Esophagus mucosa (tissue), 1 donor: ENCODE measurements around the gene DBNL. TPM values are rescaled to one million over a fixed set of nuclear protein-coding genes. Genes with fewer than 3 reads are reported as not detected.

Source experiments
- ATAC-seq: fragments of 200-7000 bp; cut with Tn5 transposase; one replicate; pipeline ENCODE4 v1.9.1; 2020
- total RNA-seq: library from RNA; stranded (reverse); gene quantifications from one replicate; pipeline ENCODE4 v1.2.4, GENCODE V29; 2023
- donor health status: DM: yes; HTN: yes; CAD: no.

Gene DBNL
- total RNA-seq, 1 donor from 2014 or later: 157 TPM

DNA sequence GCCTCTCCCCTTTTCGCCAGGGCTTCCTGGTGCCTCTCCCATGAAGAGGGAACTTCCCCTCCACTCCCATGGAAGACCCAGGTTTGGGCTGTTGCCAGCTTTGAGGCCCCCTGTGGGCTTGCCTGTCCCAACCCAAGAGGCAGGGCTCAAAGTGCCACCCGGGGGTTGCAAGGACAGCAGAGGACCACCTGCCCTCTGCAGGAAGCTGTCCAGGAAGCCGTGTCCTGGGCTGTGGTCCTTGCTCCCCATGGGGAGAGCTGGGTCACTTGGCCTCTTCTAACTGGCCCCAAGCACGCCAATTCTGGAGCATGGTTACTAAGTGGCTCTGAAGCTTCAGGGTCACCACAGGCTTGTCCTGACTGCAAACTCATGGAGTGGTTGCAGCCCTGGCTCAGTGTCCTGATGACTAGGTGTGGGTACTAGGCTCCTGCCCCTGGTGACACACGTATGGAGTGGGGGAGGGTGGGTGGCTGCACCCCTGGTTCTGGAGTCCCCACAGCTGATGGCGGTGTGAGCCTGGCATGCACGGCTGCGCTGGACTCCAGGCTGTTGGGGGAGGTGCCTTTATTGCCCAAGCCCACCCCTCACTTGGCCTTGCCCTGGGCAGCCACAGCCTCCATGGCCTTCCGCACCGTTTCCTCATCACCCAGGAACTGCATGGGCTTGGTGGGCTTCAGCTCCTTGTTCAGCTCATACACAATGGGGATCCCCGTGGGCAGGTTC lies 17.8 kb downstream of the DBNL start:
- ATAC-seq: no peak

DNA sequence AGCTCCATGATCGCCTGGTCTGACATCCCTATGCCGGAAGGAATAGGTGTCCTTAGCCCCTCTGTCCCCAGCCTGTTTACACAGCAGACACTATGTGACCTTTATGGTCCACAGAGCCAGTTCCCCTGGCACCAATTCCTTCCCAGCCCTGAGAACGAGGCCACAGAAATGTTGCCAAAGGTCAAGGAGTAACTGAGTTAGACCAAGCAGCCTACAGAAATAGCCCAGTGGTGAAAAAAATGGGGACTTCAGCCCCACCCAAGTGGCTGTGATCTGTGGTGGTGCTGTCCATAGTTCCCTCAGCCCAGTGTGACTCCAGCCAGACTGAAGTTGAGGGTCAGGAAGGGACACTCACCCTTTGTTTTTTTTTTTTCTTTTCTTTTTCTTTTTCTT lies 18.4 kb downstream of the DBNL start:
- no peak for ATAC-seq

DNA sequence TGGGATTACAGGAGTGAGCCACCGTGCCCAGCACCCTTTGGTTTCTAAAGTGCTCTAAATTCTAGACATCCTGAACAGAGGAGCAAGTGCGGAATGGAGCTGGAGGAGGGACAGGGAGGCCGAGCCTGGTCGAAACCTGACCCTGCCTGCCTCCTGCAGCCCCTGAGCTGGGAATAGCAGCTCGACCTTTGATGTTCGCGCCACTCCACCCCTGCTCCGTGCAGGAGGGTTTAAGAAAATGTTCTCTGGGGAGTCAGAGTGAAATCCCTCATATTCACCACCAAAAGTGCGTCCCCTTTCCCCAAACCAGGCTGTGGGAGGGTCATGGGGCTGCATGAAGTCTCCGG lies 19.0 kb downstream of the DBNL start:
- ATAC-seq: no peak

DNA sequence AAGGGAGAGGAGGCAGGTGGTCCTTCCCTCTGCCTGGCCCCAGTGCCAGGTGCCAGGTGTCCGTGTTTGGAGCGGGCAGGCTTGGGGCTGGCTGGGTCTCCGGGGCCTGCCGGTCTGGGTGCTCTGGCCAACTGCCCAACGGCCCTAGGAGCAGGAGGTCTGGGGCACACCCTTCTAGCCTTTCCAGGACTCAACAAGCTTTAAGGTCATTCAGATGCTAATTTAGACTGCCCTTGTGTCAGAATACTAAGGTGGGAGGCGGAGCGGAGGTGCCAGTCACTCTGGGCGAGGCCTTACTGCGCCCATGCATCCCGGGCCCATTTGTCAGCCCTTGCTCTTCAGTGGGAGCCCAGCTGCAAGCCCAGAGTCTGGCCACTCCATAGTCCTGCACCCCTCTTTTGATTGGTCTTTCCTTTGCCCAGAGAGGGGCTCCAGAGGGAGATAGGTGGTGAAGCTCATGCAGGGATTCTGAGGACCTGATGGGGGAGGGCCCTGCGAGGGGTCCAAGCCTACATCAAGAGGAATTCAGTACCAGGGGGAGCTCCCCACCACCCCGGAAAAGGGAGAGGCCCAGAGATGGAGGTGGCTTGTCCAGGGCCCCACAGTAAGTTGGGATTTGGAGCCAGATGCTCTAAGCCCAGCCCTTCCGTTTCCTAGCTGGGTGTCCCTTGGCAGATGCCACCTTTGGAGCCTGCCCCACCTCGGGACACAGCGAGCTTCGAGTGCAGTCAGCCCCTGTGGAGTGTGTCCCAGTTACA lies 19.6 kb downstream of the DBNL start:
- ATAC-seq: peak; percentile 11

DNA sequence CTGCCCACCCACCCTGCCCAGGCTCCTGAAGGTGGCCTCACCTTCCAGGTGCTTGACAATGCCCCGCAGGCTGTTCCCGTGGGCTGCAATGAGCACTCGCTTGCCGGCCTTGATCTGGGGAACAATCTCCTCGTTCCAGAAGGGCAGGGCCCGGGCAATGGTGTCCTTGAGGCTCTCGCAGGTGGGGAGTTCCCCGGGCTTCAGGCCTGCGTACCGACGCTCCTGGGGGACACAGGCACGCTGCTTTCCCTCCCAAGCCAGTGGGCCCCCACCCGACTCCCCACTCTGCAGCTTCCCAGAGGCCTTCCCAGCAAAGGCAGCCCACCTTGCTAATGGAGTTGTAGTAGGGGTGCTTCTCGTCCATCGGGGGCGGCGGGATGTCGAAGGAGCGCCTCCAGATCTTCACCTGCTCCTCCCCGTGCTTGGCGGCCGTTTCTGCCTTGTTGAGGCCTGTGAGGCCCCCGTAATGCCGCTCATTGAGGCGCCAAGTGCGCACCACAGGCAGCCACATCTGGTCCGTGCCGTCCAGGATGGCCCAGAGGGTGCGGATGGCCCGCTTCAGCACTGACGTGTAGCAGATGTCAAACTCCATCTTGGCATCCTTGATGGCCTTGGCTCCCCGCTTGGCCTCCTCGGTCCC lies 20.4 kb downstream of the DBNL start:
- peak; percentile 20 for ATAC-seq

DNA sequence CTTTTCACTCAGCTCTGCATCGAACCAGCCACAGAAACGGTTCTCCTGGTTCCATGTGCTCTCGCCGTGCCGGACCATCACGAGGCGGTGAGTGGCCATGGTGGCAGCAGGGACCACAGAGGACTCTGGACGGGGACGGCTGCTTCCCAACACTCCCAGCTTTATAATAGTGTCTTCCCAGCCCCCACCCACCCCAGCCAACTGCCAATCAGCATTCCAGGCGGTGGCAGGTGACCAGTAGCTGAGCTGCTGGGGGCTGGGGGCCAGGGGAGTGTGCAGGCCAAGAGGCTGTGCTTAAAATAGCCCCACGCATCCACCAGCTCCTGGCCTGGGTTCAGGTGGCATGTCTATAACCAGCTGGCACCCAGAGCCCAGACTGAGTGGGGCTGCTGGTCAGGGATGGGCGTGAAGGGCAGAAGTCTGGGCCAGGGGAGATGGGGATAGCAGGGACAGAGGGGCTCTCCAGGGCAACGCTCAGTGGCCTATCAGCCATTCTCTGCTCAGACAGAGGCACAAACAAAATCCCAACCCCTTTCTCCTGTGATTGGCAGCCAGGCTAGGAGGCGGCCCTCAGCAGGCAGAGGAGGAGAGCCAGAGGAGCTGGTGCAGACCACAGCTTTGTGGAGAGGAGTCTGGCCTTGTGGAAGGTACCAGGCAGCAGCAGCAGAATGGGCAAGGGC lies 21.1 kb downstream of the DBNL start, which contains the start of gene PGAM2:
Gene PGAM2, minus strand, starts transcription at position 137 of the 680 bp plus-strand sequence. Its CDS starts 38 bp downstream, at position 99.
- peak; percentile 26 for ATAC-seq

DNA sequence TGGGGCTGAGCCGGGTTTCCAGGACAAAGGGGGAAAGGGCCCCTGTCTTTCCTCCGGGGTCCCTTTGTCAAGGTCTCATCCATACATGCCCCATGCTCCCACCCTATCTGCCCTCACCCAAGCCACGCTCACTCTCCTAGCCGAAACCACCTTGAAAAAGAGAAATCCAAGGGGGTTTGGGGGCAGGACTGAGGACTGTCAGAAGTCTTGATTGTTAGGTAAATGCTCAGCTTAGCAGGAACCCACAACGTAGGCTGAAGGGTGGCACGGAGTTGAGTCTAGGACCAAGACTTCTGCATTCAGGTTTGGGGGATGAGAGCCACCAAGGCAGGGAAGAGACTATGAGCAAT lies 21.6 kb downstream of the DBNL start:
- no peak for ATAC-seq

DNA sequence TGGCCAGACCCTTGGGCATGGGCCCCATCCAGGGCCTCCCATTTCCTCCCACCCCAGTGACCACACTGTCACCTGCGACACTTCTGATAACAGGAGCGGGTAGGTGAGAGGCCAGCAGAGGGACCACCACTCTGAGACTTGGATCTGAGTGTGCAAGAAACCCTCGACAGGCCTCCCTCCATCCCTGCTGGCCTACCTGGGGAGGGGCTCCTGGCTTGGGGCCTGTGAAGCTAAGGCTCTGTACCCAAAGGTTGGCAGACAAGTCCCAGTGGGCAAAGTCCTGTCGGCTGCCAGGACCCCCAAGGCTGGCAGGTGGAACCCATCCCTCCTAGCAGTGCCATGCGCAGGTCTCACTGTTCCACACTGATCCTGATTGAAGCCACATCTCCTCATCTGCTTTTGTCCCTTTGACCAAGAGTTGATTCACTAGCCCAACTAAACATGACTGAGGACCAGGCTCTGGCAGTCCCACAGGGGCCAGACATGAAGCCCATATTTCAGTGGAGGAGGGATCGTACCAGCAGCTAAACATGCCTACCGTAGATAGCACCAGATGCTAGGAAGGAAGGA lies 22.1 kb downstream of the DBNL start:
- ATAC-seq: peak; percentile 0

DNA sequence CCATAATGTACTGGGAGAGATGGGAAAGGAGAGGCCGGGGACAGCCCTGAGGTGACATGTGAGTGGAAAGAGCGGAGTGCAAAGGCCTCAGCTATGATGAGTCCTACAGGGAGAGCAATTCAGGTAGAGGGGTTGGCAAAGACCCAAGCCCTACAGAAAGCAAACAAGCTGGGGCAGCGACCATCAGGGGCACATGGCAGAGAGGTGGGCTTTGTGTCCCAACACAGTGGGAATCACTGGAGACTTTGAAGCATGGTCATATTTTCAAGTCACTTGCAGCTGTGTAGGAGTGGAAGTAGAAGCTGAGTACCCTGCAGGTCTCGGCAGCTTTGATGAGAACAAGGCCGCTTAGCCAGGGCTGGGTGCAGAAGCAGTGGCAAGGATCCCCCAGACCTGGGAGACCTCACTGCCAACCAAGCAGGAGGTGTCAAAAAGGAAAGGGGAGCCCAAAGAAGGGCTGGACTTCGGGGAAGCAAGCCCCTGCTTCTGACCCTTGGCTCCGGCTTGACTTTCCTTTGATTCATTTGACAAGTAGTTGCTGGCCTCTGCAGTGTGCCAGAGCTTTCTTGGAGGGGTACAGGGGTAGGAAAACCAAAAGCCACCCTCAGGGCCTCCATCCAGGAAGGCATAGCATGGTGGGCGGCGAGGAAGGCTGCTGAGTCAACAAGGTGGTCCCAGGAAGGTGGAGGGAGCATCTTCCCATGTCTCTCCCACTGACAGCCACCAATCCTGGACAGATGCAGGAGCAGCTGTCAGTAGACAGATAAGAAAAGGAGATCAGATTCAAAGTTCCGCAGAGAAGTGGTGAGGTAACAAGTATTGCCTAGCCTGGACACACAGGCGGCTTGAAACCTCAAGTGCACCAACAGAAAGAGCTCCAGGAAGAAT lies 22.8 kb downstream of the DBNL start:
- ATAC-seq: no peak

DNA sequence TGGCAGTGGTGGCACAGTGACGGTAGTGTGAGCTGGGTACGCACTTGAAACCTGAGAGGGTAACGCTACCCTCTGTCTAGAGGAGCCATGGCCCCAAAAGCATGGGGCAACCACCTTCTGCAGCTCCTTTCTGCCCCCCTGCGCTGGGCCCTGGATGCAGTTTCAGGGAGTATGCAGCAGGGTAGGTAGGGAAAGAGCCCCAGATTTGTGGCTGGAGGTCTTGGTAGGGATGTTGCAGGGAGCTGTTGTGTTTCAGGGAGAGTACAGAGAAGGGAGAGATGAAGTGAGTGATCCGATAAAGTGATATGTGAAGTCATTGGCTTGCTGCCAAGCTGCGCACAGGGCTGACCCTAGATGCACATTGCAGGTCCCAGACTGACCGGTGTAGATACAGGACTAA lies 23.6 kb downstream of the DBNL start:
- no peak for ATAC-seq

DNA sequence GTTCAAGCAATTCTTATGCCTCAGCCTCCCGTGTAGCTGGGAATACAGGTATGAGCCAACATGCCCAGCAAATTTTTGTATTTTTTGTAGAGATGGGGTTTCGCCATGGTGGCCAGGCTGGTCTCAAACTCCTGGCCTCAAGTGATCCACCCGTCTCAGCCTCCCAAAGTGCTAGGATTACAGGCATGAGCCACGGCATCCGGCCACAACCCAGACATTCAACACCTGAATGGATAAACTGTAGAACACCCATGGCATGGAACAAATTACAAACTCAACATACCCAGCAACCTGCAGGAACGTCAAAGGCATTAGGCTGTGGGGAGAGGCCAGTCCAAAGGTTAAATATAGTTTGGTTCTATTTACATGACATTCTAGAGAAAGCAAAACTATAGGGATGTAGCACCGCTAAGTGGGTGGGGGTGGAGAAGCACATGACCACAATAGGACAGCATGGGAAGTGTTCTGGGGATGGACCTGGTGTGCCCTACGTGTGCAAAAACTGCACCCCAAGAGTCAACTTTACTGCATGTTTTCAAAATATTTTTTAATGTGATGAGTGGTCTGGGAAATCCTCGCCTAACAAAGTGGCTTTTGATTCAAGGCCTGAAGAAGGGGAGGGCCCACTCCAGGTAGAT lies 27.3 kb downstream of the DBNL start:
- ATAC-seq: no peak

DNA sequence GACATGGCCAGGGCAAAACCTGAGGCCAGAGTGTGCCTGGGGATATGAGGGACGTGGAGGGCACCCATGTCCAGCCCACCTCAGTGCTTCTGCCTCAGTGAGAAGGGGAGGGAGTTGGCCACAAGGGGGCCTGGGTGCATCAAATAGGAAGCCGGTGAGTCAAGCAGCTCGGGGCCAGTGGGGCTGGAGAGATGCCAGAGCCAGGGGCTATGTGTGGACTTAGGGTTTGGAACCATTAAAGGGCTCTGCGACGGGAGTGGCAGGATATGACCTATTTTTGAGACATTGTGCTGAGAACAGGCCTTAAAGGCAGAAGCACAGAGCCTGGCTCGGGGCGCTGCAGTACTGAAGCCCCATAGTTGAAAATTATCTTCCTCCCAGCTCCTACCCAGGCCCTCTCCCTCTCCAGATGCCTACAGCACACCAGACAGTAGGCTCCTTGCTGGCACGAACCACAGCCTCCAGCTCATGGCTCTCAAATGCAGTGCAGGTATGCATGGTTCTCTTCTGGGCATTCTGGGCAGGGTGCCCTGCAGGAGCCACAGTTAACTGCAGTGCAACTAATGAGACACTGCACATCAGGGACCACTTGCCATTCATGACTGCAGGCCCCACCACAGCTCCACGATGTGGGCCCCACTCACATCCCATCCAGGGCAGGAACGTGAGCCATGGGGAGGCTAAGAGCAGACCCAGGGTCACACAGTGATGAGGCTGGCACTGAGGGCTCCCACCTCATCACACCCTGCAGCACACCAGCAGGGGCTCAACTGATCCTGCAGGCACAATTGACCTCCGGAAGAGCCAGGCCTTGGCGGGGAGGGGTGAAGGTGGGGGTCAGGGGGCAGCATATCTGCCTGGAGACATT lies 28.1 kb downstream of the DBNL start:
- peak; percentile 33 for ATAC-seq

DNA sequence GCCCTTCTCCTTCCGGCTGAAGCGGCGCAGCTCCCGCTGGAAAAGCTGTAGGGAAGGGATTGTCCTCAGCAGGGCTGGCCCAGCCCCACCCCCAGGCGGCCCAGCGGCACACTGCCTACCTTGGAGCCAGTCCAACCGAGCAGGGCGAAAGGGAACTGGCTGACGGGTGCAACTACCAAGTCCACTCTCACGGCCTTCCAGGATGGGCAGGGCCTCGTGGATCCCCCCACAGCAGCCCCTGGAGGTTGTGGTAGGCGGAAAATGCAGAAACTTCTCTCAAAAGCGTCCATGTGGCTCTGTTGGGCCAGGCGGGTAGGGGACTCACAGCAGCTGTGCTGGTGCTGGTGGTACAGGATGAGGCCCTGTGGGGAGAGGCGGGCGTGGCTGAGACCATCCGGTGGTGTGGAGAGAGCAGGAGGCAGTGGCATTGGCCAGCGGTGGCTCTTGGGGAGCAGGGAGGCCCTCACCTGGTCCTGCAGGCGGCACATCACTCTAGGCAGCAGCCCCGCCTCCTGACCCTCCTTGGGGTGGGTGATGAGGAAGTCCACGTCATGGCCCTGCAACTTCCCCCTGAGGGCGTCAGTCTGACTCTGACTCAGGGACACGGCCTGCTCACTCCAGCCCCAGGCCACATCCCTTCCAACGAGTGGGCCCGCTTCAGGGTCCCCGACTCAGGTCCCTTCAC lies 29.3 kb downstream of the DBNL start:
- peak; percentile 66 for ATAC-seq

DNA sequence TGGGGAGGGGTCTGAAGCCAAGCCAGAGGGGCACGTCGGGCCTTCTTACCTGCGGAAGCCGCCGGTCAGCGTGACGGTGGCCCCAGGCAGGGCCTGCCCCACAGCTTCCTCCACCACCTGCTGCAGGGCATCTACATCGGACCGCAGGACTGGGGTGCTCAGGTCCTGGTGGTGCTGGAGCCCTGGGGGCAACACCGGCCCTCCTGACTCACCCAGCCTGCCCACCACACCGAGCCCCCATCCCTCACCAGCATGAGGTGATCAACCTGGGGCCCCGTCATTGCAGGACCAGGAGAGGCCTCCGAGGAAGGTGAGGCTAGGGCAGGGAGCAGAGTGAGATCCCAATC lies 29.8 kb downstream of the DBNL start:
- no peak for ATAC-seq

DNA sequence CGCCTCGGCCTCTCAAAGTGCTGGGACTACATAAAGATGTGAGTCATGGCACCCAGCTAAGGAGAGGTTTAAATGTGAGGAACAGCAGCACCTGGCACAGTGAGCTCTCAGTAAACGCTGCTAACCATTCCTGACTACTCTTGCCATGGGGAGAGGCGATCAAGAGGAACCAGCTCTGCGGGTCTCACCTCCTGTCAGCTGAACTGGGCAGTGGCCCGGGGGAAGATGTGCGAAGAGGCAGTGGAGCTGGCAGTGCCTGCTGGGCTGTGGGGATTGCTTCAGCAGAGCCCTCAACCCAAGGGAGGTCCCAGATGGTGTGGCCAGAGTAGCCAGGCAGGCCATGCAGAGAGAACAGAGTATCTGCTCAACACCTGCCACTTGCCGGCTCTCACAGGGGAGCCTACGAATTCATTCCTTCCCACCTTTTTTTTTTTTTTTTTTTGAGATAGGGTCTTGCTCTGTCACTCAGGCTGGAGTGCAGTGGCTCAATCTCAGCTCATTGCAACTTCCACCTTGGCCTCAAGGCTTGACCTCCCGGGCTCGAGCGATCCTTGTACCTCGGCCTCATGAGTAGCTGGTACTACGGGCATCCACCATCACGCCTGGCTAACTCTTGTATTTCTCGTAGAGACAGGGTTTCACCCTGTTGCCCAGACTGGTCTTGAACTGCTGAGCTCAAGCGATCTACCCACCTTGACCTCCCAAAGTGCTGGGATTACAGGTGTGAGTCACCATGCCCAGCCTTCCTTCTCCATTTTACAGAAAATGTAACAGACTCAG lies 31.0 kb downstream of the DBNL start:
- ATAC-seq: peak; percentile 72

DNA sequence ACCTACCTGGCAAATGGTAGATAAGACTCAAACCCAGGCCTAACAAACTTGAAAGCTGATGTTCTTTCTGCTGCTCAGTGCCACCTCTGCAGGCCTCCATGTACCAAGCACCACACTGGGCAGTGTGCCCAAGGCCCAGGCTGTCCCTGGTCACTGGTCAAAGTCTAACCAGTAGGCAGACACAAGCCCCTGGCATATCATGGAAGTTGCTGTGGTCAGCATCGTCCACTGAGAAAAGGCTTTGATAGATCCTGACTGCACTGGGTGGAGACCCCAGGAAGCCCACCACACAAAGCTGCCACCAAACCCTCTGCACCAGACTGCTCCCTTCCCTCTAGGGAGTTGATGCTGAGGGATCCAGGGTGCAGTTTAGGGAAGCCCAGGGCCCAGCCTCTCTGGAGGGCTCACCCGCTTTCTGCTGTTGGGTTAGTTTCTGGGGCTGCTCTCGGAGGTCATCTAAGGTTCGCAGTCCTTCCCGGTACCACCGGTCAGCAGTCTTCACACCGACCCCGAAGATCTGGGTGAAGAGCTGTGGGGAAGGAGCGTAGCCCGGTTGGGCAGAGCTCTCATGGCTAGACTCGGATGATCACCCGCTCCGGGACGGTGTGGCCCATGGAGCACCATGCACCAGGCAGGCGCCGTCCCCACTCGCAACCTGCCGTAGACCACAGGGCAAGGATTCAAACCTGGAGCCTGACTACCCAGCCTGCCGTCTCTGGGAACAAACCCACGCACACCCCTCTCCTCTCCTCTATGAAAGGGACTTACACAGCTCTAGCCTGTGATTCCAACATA lies 31.8 kb downstream of the DBNL start:
- no peak for ATAC-seq

DNA sequence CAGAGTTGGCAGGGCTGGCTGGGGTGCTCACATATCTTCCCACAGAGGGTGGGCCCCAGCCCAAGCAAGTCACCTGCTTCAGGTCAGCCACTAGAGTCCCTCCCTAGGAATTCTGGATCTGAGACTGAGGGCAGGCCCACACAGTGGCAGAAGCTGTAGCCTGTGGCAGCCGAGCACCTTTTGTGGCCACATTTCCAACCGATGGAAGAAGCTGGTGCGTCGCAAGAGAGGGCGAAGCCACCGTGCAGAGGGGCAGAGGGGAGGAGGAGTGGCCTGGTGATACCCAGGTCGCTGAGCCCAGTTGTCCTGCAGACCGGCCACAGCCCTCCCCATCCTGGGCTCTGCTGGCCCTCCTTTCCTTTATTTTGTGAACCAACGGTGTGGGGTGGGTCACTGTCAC lies 32.6 kb downstream of the DBNL start:
- no peak for ATAC-seq

DNA sequence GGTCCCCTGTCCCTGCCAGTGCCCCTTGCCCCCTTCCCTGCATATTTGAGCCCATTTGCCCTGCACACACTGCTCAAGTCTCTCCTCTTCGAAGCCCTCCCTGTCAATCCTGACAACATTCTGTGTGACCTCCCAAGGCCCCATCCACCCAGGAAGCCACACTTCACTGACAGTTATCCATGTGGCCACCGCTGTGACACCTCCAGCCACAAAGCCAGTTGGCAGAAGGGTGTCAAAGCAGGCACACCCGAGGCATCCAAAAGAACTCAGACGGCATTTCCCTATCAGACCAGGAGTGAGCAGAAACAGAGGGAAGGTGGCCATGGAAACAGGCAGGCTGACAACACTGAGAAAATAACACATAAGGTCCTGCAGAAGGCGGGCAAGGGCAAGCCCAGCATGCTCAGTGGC lies 33.2 kb downstream of the DBNL start:
- no peak for ATAC-seq
